H7 (cell line): ENCODE data around the gene MRPS18C. TPM values are rescaled to one million over a fixed set of nuclear protein-coding genes. Genes with fewer than 3 reads are reported as not detected.

ENCODE experiments used
- total RNA-seq: library from RNA; depleted of rRNA; stranded (reverse); fragments of >200 nt; shearing (Covaris generic); gene quantifications from 2 replicates; pipeline ENCODE4 v1.2.3, GENCODE V29; 2014; rRNA removed

MRPS18C gene
- total RNA-seq, 1 experiment from 2014 or later: 31.0 TPM

Other genes starting within 250 kb of the MRPS18C start
- gene COQ2, start 171.3 kb upstream of the MRPS18C start, total RNA-seq: 15.9 and 17.1 TPM in 2 replicates
- 0.62 and 0.78 TPM in 2 replicates for gene HPSE, start 121.2 kb upstream of the MRPS18C start, total RNA-seq
- gene HELQ, start 235 bp upstream of the MRPS18C start, total RNA-seq: 6.8 and 9.6 TPM in 2 replicates
- 15.9 and 17.0 TPM in 2 replicates for gene ABRAXAS1, start 29.0 kb downstream of the MRPS18C start, total RNA-seq
- gene GPAT3, start 80.0 kb downstream of the MRPS18C start, total RNA-seq: 0.59 and 0.73 TPM in 2 replicates